Gastrocnemius medialis (tissue), 4 donors: ENCODE results near the gene CHID1. TPM values are rescaled to one million over a fixed set of nuclear protein-coding genes. Genes with fewer than 3 reads are reported as not detected.
A peak's percentile ranks its signal among the peaks of the same experiment; 100 is the strongest.

Experiments
- ATAC-seq, 2 donors: fragments of 150-250 bp; one replicate each; pipeline ENCODE4 v1.9.1; 2016
- DNase-seq, 2 donors: peaks; one replicate each; pipeline ENCODE4 v3.0.0-alpha.2; 2019
- H3K27ac ChIP-seq, 4 donors: fragments of 200-600 bp; sonication (generic); 1 replicate in 1 of 4; 2 replicates in 3 of 4; pipeline ENCODE4 v1.5.1; 2016 to 2018; ENCODE audit warnings: mild to moderate bottlenecking in 2 of 4, moderate library complexity in 1 of 4
- H3K27me3 ChIP-seq, 3 donors: fragments of 200-600 bp; sonication (generic) in 2 of 3; 1 replicate in 1 of 3; 2 replicates in 2 of 3; pipeline versions ENCODE4 v1.5.1 to v1.6.0; 2016 to 2019; ENCODE audit warnings: mild to moderate bottlenecking in 1 of 3, moderate library complexity in 1 of 3
- H3K36me3 ChIP-seq, 2 donors: fragments of 200-600 bp; sonication (generic) in 1 of 2; one replicate each; pipeline ENCODE4 v1.5.1; 2017 to 2018
- H3K4me1 ChIP-seq, 2 donors: fragments of 200-600 bp; sonication (generic) in 1 of 2; one replicate each; pipeline ENCODE4 v1.5.1; 2016 to 2017; ENCODE audit warnings: mild to moderate bottlenecking in 2 of 2
- H3K4me3 ChIP-seq, 4 donors: fragments of 200-600 bp; sonication (generic) in 3 of 4; 1 replicate in 1 of 4; 2 replicates in 3 of 4; pipeline ENCODE4 v1.5.1; 2016 to 2019; ENCODE audit warnings: mild to moderate bottlenecking in 2 of 4
- H3K9me3 ChIP-seq, 3 donors: fragments of 200-600 bp; sonication (generic) in 2 of 3; 1 replicate in 1 of 3; 2 replicates in 2 of 3; pipeline ENCODE4 v1.5.1; 2016 to 2019
- POLR2A ChIP-seq, 2 donors: fragments of 450-650 bp; IDR thresholded peaks; one replicate each; pipeline ENCODE4 v1.6.1; 2017; ENCODE audit warnings: antibody characterized with exemption in 2 of 2, mild to moderate bottlenecking in 2 of 2, moderate library complexity in 2 of 2
- in situ Hi-C, 4 donors: fragments of 200-750 bp; cut with MboI; loops; one replicate each; pipeline versions ENCODE4 v1.15.0 to v1.8.0; 2017; ENCODE audit warnings: low sequenced_read_pairs in 4 of 4
- intact Hi-C: fragments of 100-400 bp; cut with DNase I; formaldehyde crosslinking; loops from one replicate; pipeline ENCODE4 v1.15.1; 2023; ENCODE audit warnings: low total_unique reads
- total RNA-seq, 4 donors: library from RNA; depleted of rRNA; stranded (reverse); fragments of >200 nt; gene quantifications; one replicate each; pipeline versions ENCODE4 v1.1.0 to v1.2.3, GENCODE V29; 2016
- TF ChIP-seq, protein P1 (sequence below), 5 experiments: fragments of 450-650 bp in 3 of 5; fragments of 200-600 bp in 2 of 5; sonication (generic) in 2 of 5; IDR thresholded peaks in 4 of 5; conservative IDR thresholded peaks in 1 of 5; 1 replicate in 4 of 5; 2 replicates in 1 of 5; pipeline ENCODE4 v1.5.1; 2016 to 2019; ENCODE audit warnings: antibody characterized with exemption in 5 of 5, mild to moderate bottlenecking in 3 of 5, moderate library complexity in 3 of 5

Gene CHID1
- total RNA-seq, 4 donors from 2014 or later, result 23.3 to 43.2 (median 33.1) TPM

DNA sequence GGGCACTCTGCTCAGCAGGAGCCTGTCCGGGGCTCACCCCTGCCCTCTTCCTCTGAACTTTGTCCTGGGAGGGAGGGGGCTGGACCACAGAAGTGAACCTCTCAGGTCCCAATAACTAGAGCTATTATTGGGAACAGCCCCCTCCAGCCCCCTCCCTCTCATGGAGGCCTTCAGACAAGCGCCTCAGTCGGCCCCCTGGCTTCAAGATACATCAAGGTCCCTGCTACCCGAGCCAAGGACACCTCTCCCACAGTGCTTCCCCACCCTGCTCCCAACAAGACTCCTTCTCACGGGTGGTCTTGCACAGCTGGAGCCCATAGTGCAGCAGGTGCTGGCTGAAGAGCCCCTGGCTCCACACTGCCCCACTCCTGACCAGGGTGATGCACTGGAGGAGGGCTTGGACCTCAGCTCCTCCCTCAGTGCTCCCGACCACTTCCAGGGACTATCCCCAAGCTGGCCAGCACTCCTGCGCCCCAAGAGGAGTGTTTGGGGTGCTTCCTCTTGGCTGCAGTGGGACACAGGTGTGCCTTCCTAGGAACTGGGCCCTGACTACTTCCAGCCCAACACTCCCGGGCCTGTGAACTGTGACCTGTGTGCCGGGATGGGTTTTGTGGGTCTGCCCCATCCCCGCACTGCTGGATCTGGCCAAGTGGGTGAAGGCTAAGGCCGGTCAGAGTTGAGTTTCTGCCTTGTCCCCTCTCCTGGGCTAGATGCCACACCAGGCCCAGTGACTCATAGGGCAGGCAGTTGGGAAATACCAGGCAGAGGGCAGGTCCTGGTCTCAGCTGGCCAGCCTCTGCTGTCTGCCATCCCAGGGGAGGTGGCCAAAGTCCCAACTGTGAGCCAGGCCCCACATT lies 89.7 kb downstream of the CHID1 start:
- Histone ChIP-seq H3K4me1 (peaks cover 27 to 44% of the 10 kb centered on the region in 2 donors), H3K27me3 (peaks cover 0 to 5% (median 2%) of the 10 kb centered on the region in 3 donors), H3K36me3 (peaks cover 0 to 27% of the 10 kb centered on the region in 2 donors), H3K9me3 (no peaks in the 10 kb centered on the region), H3K27ac (peak overlapping the region; percentile 93 to 100 (median 98)), H3K4me3 (peak overlapping the region; percentile 68 to 100 (median 82))
- intact Hi-C loops, result loop anchor here (2.0 kb wide), 1 partner anchor 22 kb away; the partner anchor contains the start of genes POLR2L and TSPAN4
- DNase-seq (peak; percentile 88 to 97), ATAC-seq (peak; percentile 66 to 71)
- TF ChIP-seq POLR2A (IDR thresholded peaks at IDR 0.05), result peak in 1 of 2 donors; percentile 34
- TF ChIP-seq, protein P1, sequence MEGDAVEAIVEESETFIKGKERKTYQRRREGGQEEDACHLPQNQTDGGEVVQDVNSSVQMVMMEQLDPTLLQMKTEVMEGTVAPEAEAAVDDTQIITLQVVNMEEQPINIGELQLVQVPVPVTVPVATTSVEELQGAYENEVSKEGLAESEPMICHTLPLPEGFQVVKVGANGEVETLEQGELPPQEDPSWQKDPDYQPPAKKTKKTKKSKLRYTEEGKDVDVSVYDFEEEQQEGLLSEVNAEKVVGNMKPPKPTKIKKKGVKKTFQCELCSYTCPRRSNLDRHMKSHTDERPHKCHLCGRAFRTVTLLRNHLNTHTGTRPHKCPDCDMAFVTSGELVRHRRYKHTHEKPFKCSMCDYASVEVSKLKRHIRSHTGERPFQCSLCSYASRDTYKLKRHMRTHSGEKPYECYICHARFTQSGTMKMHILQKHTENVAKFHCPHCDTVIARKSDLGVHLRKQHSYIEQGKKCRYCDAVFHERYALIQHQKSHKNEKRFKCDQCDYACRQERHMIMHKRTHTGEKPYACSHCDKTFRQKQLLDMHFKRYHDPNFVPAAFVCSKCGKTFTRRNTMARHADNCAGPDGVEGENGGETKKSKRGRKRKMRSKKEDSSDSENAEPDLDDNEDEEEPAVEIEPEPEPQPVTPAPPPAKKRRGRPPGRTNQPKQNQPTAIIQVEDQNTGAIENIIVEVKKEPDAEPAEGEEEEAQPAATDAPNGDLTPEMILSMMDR (IDR thresholded peaks at IDR 0.05 in 4 of 5, conservative IDR thresholded peaks at IDR 0.05 in 1 of 5), result no peak
- in situ Hi-C loops, result no loop called here

DNA sequence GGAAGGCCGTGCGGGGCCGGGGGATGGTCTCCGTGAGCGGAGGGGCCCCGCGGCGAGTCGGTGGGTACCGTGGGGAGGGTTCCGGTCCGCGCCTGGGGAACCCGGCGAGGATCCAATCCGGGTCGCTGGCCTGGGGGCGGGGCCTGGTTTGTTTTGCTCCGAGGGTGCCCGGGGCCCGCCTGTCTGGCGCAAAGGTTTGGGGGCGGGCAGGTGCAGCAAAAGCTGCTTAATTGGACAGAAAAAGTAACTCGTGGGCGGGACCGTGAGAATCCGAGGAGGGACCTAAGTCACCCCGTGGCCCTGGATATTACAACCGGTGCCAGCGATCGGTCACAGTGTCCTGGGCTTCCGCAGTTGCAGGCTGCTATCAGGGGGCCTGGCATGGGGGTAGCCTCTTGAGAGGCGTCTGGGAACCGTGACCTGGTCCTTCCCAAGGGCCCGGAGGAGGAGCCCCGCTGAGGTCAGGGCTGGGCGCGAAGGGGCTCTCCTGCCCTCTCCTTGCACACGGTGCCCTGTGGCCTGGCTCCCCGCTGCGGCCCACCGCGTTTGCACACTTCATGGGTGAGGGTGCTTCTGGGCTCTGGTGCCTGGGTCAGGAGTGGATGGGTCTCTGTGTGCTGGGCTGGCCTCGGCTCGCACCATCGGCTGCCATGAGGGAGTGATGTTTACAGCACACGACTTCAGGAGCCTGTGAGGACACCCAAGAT lies 90.5 kb downstream of the CHID1 start:
- ATAC-seq (peak; percentile 49 to 63), DNase-seq (peak; percentile 95)
- intact Hi-C loops, result loop anchor here (1.0 to 2.0 kb wide), 2 partner anchors 11 to 23 kb away; partner anchors contain the start of genes POLR2L, RPLP2 and TSPAN4
- peak; percentile 55 to 74 for TF ChIP-seq POLR2A (IDR thresholded peaks at IDR 0.05)
- TF ChIP-seq, protein P1 (IDR thresholded peaks at IDR 0.05 in 4 of 5, conservative IDR thresholded peaks at IDR 0.05 in 1 of 5), result no peak
- H3K27ac ChIP-seq, result peak overlapping the region; percentile 93 to 100 (median 98)
- no peaks in the 10 kb centered on the region for H3K27me3 ChIP-seq
- peaks cover 27 to 44% of the 10 kb centered on the region in 2 donors for H3K4me1 ChIP-seq
- H3K9me3 ChIP-seq, result no peaks in the 10 kb centered on the region
- peak overlapping the region; percentile 68 to 100 (median 82) for H3K4me3 ChIP-seq
- peaks cover 0 to 26% of the 10 kb centered on the region in 2 donors for H3K36me3 ChIP-seq
- in situ Hi-C loops, result no loop called here

DNA sequence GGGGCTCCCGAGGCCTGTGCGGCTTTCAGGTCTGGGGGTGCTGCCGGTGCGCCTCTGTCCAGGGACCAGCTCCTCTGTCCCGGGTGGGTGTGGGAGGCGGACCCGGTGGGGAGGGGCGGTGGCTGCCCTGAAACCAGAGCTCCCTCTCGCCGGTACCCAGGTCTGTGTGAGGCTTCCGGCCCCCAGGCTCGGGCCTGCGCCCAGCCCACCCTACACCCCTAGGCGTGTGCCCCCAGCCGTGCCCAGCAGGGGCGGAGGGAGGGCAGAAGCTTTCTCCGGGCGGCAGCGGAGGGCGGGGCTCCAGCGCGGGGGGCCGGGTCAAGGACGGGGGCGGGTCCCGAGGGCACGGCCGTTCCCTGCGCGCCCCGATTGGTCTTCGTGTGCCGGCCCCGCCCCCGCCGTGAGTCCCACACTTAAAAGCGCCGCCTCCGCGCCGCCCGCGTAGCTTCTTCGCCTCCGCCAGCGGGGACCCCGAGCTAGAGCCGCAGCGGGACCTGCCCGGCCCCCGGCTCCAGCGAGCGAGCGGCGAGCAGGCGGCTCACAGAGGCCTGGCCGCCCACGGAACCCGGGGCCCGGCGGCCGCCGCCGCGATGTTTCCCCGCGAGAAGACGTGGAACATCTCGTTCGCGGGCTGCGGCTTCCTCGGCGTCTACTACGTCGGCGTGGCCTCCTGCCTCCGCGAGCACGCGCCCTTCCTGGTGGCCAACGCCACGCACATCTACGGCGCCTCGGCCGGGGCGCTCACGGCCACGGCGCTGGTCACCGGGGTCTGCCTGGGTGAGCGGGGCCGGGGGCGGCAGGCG lies 91.3 kb downstream of the CHID1 start:
- Histone ChIP-seq H3K4me3 (peak overlapping the region; percentile 68 to 100 (median 82)), H3K27ac (peak overlapping the region; percentile 93 to 100 (median 98)), H3K36me3 (peaks cover 0 to 26% of the 10 kb centered on the region in 2 donors), H3K27me3 (no peaks in the 10 kb centered on the region), H3K9me3 (no peaks in the 10 kb centered on the region), H3K4me1 (peaks cover 27 to 39% of the 10 kb centered on the region in 2 donors)
- TF ChIP-seq, protein P1 (IDR thresholded peaks at IDR 0.05 in 4 of 5, conservative IDR thresholded peaks at IDR 0.05 in 1 of 5), result peak in 4 of 5 experiments; percentile 29 to 61 (median 36)
- TF ChIP-seq POLR2A (IDR thresholded peaks at IDR 0.05), result peak; percentile 99
- ATAC-seq (peak; percentile 61), DNase-seq (peak; percentile 90 to 93)
- intact Hi-C loops, result loop anchor here (1.0 kb wide), 1 partner anchor 10 kb away; the partner anchor contains the start of gene RPLP2
- in situ Hi-C loops, result no loop called here
